IPS-18c (cell line): ENCODE results near the gene SLC39A13.

Experiments
- H3K4me3 ChIP-seq: 2 replicates; pipeline ENCODE4 v1.7.0; 2013; ENCODE audit warnings: low read depth, mild to moderate bottlenecking, low read length, moderate library complexity; ENCODE audit not compliant: insufficient read depth
- H3K9me3 ChIP-seq: one replicate; pipeline ENCODE4 v1.6.1; 2013; ENCODE audit warnings: mild to moderate bottlenecking, low read length, moderate library complexity; ENCODE audit not compliant: control insufficient read depth, insufficient read depth

The SLC39A13 gene

DNA sequence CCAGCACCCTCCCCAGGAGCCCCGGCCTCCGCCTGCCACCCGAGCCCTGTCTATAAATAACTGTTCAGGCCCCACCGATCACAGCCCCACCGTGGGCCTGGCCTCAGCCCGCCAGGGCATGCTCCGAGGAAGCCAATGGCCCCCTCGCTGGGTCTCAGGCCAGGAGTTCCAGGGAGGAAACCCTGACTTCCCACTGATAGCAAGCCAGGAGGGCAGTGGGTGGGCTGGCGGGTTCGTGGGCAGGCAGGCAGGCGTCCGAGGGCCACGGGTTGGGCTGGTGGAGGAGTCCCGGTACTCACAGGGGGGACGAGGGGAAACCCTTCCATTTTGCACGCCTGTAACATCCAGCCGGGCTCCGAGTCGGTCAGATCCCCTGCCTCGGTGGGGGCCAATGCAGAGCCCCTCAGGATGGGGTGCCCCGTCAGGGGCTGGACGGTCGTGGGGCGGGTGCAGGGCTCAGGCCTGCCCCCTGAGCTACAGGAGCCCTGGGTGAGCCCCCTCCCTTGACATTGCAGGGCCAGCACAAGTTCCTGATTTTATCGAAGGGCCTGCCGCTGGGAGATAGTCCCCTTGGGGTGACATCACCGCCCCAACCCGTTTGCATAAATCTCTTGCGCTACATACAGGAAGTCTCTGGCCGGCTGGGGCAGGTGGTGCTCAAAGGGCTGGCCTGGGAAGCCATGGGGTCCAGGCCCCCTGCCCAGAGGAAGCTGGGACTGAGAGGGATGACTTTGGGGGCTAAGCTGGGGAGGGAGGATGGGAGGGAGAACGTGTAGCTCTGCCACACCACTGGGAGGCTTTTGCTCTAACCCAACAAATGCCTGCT is 30.2 kb upstream of the SLC39A13 start, which contains the start of gene SPI1:
Gene SPI1 (minus strand): TSS at position 538 of the 826 bp plus-strand sequence. CDS start 194 bp downstream, at position 344.
- H3K9me3 ChIP-seq, result no peaks in the 10 kb centered on the region
- H3K4me3 ChIP-seq, result no peak within 1 kb of the TSS; the same call in 1 of the 2 replicates

DNA sequence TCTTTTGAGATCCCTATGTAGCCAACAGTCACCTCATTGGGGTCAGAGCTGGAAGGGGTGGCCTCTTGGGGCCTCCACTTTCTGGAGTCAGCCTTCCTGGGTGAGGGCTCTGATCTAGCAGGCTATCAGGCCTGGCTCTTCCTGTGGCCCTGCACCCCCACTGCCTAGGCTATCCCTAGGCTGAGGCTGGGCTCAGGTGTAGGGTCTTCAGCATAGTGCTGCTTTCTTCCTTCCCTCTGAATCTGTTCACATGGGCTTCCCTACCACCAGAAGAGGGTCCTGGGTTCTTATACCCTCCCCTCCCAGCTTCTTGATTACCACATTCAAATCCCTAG is 29.6 kb upstream of the SLC39A13 start:
- H3K4me3 ChIP-seq, result no peak overlapping the region; the same call in 1 of the 2 replicates
- no peaks in the 10 kb centered on the region for H3K9me3 ChIP-seq

DNA sequence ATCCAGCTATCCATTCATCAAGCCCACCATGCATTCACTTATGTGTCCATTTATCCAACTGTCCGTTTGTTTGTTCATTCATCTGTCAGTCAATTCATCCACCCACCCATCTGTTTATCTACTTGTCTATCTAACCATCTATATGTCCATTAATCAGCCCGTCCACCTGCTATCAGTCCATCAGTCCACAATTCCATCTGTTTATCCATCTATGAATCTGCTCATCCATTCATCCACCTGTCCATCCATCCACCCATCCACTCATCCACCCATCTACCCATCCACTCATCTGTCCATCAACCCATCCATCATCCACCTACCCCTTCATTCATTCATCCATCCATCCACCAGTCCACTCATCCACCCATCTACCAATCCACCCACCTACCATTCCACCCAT is 29.1 kb upstream of the SLC39A13 start:
- H3K4me3 ChIP-seq, result no peak overlapping the region

DNA sequence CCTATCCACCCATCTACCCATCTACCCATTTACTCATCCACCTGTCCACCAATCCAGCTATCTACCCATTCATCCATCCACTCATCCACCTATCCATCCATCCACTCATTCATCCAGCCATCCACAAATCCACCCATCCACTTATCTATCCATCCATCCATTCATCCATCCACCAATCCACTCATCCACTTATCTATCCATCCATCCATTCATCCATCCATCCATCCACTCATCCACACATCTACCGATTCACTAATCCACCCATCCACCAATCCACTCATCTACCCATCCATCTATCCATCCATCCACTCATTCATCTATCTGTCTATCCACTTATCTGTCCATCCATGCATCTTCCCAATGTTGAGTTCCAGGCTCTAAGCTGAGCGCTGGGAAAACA is 28.3 kb upstream of the SLC39A13 start:
- Histone ChIP-seq H3K4me3 (no peak overlapping the region), H3K9me3 (peaks cover 3% of the 10 kb centered on the region)

More for the DNA sequence above, 29.1 kb upstream of the SLC39A13 start:
- H3K9me3 ChIP-seq, result no peaks in the 10 kb centered on the region

DNA sequence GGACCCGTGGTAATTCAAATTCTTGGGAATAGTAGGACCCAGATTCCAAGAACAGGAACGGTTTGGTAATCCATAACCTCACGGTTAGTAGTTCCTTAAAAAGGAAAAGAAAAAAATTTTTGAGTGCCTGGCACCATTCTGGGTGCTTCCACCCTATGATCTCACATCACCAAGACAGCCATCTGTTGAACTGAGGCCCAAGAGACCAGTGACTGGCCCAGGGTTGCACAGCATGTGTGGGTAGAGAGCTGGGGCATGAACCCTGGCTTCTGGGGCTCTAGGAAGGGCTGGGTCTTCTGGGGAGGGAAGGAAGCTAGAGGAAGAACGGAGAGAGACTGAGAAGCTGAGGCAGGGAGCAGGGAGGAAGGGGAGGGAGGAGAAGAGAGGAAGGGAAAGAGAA is 25.3 kb upstream of the SLC39A13 start:
- H3K4me3 ChIP-seq, result no peak overlapping the region
- H3K9me3 ChIP-seq, result peaks cover 3% of the 10 kb centered on the region

DNA sequence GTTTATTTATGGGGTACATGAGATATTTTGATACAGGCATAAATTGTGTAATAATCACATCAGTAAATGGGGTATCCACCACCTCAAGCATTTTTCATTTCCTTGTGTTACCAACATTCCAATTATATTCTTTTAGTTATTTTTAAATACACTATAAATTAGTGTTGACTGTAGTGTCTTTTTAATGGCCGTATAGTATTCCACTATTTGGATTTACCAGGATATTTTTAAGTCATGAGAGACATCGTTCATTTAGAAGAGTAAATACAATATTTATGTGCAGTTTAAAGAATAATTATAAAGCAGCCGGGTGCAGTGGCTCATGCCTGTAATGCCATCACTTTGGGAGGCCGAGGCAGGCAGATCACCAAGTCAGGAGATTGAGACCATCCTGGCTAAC is 23.9 kb upstream of the SLC39A13 start:
- Histone ChIP-seq H3K4me3 (no peak overlapping the region), H3K9me3 (peaks cover 3% of the 10 kb centered on the region)

DNA sequence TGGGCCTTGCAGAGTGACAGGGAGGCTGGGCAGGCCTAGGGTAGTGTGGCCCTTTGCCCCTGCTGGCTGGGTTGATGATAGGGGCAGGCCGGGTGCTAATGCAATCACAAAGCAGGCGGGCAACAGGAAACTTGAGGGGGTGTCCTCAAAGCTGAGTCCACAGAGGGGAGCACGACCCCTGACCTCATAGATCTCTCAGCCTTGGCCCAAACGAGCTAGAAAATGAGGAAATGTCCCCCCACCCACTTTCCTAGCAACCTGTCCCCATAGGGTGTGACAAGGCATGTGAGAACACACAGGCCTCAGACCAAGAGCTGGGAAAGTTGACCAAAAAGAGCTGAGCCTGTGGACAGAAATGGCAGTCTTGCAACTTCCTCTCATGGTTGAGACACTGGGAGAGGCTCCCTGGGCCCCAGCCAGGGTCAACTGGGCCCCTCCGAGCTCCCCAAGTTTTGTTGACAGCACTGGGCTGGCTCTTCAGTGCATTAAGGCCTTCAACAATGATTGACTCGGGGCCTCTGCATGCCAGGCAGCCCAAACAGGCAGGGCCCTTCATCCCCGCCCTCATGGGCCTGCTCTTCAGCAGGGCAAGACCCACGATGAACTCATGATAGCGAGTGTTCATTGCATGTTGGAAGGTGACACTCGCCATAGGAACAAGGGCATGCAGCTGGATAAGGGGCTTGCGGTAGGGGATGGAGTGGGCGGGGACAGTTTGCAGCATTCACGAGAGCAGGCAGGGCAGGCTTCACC is 20.3 kb upstream of the SLC39A13 start:
- Histone ChIP-seq H3K9me3 (peaks cover 3% of the 10 kb centered on the region), H3K4me3 (no peak overlapping the region)

DNA sequence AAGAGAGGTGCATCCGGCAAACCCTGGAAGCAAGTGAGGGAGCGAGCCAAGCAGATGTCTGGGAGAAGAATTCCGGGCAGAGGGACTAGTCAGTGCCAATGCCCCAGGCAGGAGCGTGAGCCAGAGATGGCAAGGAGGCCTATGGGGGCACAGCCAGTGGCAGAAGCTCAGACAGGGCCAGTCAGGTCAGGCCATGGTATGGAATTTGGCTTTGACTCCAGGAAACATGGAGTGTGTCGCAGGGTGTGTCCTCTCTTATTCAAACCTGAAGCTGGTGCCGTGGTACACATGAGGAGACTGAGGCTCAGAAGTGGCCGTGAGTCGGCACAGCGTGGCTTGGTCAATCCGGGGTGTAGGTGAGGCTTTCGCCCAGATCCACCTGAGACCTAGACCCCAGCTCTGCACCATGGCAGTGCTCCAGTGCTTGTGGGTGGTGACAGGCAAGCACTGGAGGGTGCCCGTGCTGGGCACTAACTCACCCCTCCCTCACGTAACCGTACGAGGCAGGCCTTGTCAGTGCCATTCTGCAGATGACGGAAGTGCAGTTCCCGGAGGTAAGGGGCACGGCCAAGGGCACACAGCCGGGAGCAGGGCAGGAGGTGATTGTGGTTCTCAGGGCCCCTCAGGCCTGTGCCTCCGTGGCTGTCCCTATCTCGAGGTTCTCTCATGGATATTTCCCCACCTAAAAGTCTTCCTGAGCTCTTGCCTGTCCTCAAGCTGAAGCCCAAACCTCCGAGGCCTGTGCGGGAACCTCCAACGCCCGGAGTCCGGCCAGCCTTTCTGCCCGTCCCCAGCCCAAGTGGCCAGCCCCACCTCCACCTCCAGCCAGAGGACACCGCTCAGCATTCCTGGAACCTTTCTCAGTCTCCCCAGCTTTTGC is 19.5 kb upstream of the SLC39A13 start:
- Histone ChIP-seq H3K4me3 (no peak overlapping the region), H3K9me3 (peaks cover 3% of the 10 kb centered on the region)

DNA sequence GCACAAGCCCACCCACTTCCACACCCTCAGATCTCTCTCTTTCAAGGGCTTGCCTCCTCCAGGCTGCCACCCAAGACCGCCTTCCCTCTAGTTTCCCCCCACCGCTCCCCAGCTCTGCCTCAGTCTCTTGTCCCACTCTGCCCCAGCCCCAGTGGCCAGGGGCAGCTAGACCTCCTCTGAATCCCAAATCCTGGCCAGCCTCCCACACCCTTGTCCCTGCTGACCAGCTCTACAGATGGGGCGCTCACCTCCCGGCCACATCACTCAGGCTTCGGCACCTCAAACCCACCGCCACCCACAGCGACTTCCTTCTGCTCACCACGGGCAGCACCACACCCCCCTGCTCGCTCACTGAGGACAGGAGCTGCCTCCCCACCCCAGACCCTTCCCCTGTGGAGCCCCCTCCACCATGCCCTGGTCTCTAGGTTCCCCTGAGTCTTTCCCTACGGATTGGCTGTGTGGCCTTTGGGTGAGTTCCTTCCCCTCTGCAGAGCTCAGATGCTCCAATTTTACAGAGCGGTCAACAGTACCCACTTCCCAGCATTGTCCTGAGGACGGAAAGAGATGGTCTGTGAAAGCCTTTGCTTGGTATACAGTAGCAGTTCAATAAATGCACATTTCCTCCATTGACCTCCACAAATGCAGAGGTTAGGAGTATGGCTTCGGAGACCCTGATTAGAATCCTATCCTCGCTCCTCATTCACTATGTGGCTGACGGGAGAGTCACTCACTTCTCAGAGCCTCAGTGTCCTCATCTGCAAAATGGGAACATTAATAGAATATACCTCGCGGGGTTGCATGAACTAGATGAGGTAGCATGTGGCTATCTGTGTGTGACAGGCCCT is 18.6 kb upstream of the SLC39A13 start:
- H3K9me3 ChIP-seq, result no peaks in the 10 kb centered on the region
- no peak overlapping the region for H3K4me3 ChIP-seq

DNA sequence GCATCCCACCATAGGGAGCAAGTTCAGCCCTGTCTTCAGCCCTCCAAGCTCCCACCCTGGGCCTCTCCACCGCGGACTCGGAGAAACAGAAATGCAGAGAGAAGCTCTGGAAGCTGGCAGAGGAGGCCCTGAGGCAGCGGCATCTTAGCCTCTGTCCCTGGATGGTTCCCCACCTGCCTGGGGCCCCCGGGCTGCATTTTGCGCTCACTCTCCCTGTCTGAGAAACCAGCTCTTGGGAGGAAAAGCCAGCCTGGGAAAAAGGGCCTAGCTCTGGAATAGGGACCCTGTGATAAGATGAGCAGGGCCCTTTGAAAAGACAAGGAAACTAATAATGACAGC is 18.0 kb upstream of the SLC39A13 start:
- no peaks in the 10 kb centered on the region for H3K9me3 ChIP-seq
- no peak overlapping the region for H3K4me3 ChIP-seq

DNA sequence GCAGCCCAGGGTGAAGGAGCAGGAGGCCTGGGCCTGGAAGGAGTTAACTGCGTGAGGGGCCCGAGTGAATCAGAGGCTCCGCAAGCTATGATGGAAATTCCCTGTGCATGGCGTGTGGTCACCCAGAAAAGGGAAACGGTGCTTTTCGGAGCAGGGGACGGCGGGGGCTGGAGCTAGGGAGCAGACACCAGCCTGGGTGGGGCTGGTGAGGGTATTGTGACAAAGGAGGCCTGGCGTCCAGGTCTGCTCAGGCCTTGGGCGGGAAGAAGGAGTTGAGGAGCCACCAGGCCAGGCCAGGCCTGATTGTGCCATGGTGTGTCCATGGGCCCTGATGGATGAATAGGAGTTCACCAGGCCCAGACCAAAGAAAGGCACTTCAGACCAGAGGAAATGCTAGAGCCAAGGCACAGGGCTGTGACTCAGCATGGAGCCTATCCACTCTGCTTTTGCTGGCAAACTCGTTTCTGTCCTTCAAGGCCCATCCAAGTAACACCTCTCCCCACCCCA is 17.3 kb upstream of the SLC39A13 start:
- no peak overlapping the region for H3K4me3 ChIP-seq
- H3K9me3 ChIP-seq, result no peaks in the 10 kb centered on the region

DNA sequence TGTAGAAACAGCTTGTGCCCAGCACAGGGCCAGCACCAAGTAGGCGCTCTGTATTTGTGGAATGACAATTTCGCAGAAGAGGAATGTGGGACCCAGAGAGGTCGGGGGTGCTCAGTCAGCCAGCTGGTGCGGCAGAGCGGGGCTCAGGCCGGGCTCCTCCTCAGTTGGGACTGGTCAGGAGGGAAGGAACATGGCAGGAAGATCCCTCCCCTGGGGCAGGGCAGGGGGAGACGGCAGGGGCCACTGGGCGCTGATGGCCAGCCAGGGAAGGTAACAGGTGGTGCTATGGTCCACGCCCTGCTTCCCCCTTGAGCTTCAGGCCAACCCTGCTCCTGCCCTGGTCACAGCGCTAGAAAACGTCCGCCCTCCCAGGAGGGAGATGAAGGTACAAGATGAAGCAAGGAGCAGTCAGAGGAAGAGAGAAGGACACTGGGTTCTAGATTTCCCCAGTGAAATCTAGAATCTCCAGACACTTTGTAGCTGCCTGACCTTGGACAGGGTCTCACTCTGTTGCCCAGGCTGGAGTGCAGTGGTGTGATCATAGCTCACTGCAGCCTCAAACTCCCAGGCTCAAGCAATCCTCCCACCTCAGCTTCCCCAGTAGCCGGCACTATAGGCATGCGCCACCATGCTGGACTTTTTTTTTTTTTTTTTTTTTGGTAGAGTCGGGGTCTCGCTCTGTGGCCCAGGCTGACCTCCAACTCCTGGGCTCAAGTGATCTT is 16.5 kb upstream of the SLC39A13 start:
- H3K4me3 ChIP-seq, result no peak overlapping the region
- no peaks in the 10 kb centered on the region for H3K9me3 ChIP-seq

DNA sequence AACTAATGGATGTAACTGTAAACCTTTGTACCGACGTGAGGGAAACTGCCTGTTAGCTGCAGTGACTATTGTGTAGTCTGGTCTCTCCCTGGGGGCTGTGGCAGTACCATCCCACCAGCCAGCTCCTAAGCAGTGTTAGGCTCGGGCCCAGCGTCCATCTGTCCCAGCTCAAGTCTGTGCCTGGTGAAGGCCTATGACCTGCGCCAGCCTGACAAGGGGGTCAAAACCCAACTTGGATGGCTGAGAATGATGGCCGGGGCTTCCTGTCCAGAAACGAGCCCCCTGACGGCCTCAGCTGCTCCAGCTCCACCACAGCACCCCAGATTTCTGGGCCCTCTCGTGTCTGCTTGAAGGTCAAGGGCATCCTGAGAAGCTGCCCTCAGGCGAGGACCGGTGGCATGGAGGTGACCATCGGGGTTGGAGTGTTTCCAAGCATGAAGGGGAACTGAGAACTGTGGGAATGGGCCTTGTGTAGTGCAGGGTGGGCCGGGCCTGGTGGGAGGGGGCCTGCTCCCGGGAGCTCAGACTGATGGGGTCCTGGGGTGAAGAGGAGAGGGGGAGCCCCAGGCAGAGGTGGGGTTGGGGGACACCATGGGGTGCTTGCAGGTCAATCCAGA is 15.7 kb upstream of the SLC39A13 start:
- Histone ChIP-seq H3K4me3 (no peak overlapping the region), H3K9me3 (no peaks in the 10 kb centered on the region)

DNA sequence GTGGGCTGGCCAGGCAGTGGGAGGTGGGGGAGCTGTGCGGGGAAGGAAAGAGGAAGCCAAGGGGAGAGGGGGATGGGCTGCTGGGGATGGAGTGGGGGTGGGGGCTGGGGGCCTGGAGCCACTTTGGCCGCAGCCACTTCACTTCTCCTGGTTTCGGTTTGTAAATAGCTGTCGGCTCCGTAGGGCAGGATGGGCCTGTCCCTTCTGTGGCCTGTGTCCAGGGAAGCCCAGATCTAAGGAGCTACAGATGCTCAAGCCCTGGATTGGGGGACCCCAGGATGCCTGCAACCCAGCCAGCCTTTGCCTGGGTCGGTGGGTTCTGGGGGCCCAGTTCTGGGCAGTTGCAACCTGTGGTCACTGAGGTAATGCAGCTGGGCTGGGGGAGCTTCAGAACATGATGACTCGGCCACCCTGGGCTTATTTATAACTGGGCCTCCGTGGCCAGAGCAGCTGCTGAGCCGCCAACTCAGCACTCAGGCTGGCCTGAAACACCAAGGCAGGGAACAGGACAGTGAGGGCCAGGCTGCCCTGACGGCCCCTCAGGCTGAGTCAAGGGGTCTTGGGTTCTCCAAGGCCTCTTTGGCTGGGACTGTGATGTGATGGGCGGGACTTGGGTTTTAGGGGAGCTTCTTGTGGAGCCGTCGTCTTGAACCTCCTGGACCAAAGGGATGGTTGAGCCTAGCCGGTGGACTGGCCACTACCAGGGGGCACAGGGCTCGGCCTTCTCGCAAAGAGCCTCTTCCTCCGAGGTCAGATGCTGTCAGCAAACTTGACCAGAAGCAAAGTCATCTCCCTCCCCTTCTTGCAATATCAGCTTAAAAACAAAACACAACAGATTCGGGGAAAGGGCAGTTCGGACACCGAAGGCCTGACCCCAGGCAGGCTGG is 15.0 kb upstream of the SLC39A13 start:
- Histone ChIP-seq H3K4me3 (no peak overlapping the region), H3K9me3 (no peaks in the 10 kb centered on the region)

DNA sequence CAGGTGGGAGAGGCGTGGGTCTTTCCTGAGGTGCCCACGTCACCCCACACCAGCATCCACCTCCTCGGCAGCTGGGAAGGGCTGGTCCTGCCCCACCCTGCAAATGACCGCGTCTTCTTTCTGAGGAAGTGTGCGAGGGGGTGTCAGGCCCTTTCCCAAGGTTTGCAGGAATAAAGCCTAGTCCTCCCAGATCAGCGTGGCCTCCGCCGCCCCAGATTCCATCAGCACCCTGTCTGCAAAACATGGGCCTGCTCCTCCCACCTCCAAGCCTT is 14.4 kb upstream of the SLC39A13 start:
- Histone ChIP-seq H3K4me3 (no peak overlapping the region), H3K9me3 (no peaks in the 10 kb centered on the region)
